Rectal smooth muscle tissue (tissue), 1 donor: ENCODE data around the gene FER.
"Not testable (repeated sequence)": the region's sequence is repeated elsewhere in the genome, so short reads cannot be mapped to it uniquely, and the experiment has no call there.

Experiments
- H3K27ac ChIP-seq: one replicate; pipeline ENCODE4 v1.7.0; 2013; ENCODE audit warnings: low read depth, low read length, inconsistent platforms
- H3K27me3 ChIP-seq: one replicate; pipeline ENCODE4 v1.7.0; 2013; ENCODE audit warnings: low read length; ENCODE audit not compliant: control insufficient read depth, insufficient read depth
- H3K36me3 ChIP-seq: one replicate; pipeline ENCODE4 v1.7.0; 2013; ENCODE audit warnings: low read length; ENCODE audit not compliant: control insufficient read depth, insufficient read depth
- H3K4me1 ChIP-seq: one replicate; pipeline ENCODE4 v1.7.0; 2013; ENCODE audit warnings: low read length; ENCODE audit not compliant: control insufficient read depth, insufficient read depth
- H3K4me3 ChIP-seq: one replicate; pipeline ENCODE4 v1.7.0; 2013; ENCODE audit warnings: low read length
- H3K9ac ChIP-seq: one replicate; pipeline ENCODE4 v1.7.0; 2013; ENCODE audit warnings: low read length

The FER gene

DNA sequence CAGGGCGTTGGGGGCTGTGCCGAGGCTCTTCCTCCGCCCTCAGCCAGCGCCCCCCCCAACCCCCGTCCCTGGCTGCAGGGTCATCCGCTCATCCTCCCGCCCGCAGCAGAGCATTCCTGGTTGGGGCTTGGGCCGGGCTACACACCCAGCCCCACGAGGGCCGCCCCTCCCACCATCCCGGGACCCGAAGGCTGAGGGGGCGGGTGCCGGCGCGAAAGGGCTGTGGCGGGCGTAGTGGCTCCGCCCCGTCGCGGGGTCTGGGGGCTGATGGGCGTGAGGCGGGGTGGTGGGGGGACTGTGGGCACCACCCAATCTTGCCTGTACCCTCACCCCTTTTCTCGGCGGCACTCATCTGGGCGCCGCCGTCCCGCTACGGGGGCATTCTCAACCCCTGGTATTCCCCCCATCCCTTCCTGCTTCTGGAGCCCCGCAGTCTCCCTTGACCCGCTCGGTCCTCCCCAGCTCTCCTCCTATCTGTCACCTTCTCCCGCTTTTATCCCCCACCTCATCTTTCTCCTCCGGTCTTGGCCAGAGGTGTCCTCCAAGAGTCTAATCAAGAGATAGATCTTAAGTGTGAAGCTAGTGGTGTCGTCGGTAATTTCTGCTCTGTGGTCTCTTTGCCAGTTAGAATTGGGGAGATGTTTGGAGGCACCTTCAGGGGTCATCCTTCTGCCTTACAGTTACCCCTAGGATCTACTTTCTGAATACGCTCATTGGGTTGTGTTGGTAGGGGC, 1.6 kb downstream of the FER start:
- peak overlapping the region; percentile 83 for H3K4me3 ChIP-seq
- no peak overlapping the region for H3K9ac ChIP-seq
- no peaks in the 10 kb centered on the region for H3K36me3 ChIP-seq
- H3K27me3 ChIP-seq: no peaks in the 10 kb centered on the region
- H3K27ac ChIP-seq: peak overlapping the region; percentile 98
- H3K4me1 ChIP-seq: peaks cover 7% of the 10 kb centered on the region

DNA sequence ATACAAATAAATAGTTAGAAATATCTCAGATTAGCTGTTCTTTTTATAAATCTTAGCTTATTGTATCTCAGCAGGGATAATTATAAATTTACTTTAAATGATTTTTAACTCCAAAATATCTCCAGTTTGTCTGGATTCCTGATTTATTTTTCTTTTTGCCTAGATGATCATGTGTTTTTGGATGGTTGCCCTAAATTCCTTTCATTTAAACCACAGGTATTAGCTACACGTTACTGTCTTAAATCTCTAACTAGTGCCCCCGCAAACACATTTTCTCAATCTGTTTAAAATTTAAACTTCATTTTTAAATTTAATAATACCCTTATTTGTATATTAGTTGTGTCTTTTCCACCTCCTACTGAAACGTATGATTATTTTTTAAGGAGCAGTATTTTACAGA, 5.6 kb downstream of the FER start:
- no peak overlapping the region for H3K4me3 ChIP-seq
- no peak overlapping the region for H3K27ac ChIP-seq
- H3K9ac ChIP-seq: no peak overlapping the region
- H3K27me3 ChIP-seq: no peaks in the 10 kb centered on the region
- H3K4me1 ChIP-seq: no peaks in the 10 kb centered on the region
- no peaks in the 10 kb centered on the region for H3K36me3 ChIP-seq

DNA sequence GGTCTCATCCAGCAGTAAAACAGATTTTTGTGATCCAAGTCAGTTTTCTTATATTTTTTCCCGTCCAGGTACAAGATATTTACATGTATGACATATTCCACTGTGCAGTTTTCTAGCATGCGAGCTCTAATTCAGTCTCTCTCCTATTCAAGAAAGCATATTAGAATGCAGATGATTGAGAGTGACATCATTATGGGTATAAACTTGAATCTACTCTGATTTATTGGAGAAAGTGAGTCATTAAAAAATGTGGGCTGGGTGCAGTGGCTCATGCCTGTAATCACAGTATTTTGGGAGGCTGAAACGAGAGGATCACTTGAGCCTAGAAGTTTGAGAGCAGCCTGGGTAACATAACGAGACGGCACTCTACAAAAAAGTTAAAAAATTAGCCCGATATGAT, 6.2 kb downstream of the FER start:
- Histone ChIP-seq H3K4me3 (no peak overlapping the region), H3K27me3 (no peaks in the 10 kb centered on the region), H3K9ac (no peak overlapping the region), H3K27ac (no peak overlapping the region), H3K4me1 (no peaks in the 10 kb centered on the region), H3K36me3 (no peaks in the 10 kb centered on the region)

DNA sequence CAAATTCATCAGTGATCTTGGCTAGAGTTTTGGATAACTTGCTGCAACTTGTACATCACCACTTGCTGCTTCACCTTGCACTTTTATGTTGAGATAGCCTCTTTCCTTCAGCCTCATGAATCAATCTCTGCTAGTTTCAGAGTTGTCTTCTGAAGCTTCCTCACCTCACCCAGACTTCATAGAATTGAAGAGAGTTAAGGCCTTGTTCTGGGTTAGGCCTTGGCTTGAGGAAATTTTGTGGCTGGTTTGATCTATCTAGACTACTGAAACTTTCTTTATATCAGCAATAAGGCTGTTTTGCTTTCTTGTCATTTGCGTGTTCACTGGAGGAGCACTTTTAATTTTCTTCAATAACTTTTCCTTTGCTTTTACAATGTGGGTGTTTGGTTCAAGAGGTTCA, 12.8 kb downstream of the FER start:
- no peak overlapping the region for H3K27ac ChIP-seq
- H3K4me1 ChIP-seq: no peaks in the 10 kb centered on the region
- no peak overlapping the region for H3K9ac ChIP-seq

DNA sequence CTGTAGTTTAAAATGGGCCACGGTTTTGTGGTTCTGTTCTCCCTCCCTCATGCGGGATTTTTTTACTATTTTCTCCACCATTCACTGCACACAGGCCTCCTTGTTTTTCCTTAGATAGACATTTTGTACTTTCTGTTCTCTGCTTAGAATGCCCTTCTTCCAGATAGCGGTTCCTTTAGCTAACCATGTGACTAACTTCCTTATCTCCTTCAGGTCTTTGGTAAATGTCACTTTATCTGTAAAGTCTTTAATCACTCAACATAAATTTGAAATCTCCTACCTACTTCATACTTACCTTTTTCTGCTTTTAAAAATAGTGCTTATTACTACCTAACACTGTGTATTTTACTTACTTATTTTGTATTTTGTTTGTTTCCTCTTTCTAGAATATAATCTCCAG, 15.0 kb downstream of the FER start:
- H3K27ac ChIP-seq: no peak overlapping the region
- H3K27me3 ChIP-seq: no peaks in the 10 kb centered on the region
- H3K9ac ChIP-seq: no peak overlapping the region
- no peak overlapping the region for H3K4me3 ChIP-seq
- no peaks in the 10 kb centered on the region for H3K4me1 ChIP-seq
- H3K36me3 ChIP-seq: no peaks in the 10 kb centered on the region

More for the DNA sequence above, 12.8 kb downstream of the FER start:
- H3K27me3 ChIP-seq: no peaks in the 10 kb centered on the region
- H3K4me3 ChIP-seq: no peak overlapping the region
- H3K36me3 ChIP-seq: no peaks in the 10 kb centered on the region

DNA sequence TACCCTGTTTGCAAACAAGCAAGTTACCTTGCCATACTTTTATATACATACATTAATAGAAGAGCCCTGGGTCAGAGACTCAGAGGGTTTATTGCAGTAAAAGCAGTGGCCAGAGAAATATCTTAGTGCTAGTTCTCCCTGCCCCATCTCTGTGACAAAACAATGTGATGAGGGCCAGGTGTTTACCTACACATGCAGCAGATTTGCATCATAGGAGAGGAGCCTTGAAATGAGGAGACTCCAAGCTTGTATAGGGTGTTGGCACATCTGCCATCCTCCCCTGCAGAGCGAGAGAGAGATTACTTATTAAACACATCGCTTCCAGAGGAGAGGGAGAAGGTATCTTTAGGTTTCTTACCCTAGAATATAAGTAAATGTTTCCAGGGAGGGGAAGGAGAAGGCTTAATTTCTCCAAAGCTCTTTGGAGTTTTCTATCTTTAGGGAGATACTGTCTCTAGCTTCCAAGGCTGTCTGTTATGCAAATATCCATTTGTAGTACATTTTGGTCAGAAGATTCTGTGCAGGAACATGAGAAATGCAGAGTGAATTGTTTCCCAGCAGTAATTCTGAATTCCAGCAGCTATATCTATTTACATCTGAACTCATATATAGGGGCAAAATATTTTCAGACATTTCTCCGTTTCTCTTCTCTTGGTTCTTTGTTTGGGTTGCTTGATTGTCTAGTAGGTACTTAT, 15.7 kb downstream of the FER start:
- H3K4me3 ChIP-seq: no peak overlapping the region
- H3K27ac ChIP-seq: no peak overlapping the region
- H3K4me1 ChIP-seq: no peaks in the 10 kb centered on the region

DNA sequence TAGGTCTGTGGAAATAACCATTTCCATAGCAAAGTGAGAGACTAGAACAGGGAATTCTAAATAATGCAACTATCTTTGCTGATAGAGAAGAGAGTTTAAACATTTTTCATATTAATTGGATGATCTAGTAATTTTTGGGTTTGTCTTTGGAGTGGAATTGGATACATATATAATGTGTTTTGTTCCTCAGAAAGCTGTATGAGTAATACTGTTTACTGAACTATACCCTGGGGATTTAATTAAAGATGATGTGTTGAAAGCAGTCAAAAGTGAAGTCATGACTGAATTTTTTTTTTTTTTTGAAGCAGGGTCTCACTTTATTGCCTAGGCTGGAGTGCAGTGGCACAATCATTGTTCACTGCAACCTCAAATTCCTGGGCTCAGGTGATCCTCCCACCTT, 17.9 kb downstream of the FER start:
- no peak overlapping the region for H3K27ac ChIP-seq
- no peak overlapping the region for H3K9ac ChIP-seq
- no peaks in the 10 kb centered on the region for H3K36me3 ChIP-seq
- no peak overlapping the region for H3K4me3 ChIP-seq
- H3K27me3 ChIP-seq: no peaks in the 10 kb centered on the region
- H3K4me1 ChIP-seq: no peaks in the 10 kb centered on the region

More for the DNA sequence above, 15.7 kb downstream of the FER start:
- Histone ChIP-seq H3K9ac (no peak overlapping the region), H3K36me3 (no peaks in the 10 kb centered on the region), H3K27me3 (no peaks in the 10 kb centered on the region)

DNA sequence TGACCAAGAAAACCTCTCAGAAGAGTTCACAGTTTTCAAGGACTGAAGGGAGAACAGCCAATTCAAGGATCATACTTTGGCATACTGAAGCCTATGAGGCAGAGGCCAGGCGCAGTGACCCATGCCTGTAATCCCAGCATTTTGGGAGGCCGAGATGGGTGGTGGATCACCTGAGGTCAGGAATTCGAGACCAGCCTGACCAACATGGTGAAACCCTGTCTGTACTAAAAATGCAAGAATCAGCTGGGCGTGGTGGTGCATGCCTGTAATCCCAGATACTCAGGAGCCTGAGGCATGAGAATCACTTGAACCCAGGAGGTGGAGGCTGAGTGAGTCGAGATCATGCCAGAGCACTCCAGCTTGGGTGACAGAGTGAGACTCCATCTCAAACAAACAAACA, 19.2 kb downstream of the FER start:
- H3K4me1 ChIP-seq, H3K4me3 ChIP-seq: not testable (repeated sequence)

DNA sequence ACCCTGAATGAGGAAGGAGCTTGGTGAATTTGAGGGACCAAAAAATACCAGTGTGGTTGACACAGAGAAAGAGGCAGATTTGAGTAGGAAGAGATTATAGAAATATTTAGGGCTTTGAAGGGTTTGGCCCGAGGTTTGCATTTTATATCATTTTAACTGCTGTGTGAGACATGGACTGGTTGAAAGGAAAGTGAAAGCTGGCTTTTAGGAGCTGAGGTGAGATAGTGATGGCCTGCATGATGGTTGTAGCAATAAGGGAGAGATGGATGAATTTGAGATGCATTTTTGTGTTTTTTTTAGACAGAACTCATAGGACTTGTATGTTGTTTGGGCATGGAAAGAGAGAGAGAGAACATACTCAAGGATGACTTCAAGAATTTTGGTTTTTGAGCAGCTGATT, 21.7 kb downstream of the FER start:
- Histone ChIP-seq H3K4me1 (no peaks in the 10 kb centered on the region), H3K36me3 (no peaks in the 10 kb centered on the region), H3K9ac (no peak overlapping the region), H3K4me3 (no peak overlapping the region), H3K27me3 (no peaks in the 10 kb centered on the region), H3K27ac (no peak overlapping the region)

More for the DNA sequence above, 19.2 kb downstream of the FER start:
- H3K27ac ChIP-seq, H3K36me3 ChIP-seq, H3K27me3 ChIP-seq, H3K9ac ChIP-seq: not testable (repeated sequence)

DNA sequence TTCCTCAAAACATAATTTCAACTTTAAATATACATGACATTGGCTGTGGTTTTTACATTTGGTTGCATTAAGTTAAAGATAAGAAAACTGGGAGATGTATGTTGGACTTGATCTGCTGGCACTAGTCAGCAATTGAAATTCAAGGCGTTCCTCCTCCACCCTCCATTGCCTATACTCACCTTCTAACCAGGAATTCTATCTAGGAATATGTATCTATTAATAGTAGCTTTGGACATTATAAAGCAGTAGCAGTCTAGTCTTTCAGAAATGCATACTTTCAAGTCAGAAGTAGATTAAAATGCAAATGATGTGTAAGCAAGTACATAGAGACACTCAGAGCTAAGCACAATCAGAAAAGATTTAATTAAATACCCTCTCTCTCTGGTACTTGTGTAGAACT, 24.9 kb downstream of the FER start:
- H3K27ac ChIP-seq: no peak overlapping the region
- H3K4me3 ChIP-seq: no peak overlapping the region
- no peak overlapping the region for H3K9ac ChIP-seq
- no peaks in the 10 kb centered on the region for H3K27me3 ChIP-seq
- no peaks in the 10 kb centered on the region for H3K36me3 ChIP-seq
- H3K4me1 ChIP-seq: no peaks in the 10 kb centered on the region

DNA sequence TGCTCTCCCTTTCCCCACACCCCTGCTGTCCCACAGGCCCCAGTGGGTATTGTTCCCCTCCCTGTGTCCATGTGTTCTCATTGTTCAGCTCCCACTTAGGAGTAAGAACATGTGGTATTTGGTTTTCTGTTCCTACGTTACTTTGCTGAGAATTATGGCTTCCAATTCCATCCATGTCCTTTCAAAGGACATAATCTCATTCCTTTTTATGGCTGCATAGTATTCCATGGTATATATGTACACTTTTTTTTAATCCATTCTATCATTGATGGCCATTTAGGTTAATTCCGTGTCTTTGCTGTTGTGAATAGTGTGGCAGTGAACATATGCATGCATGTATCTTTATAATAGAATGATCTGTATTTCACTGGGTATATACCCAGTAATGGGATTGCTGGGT, 25.6 kb downstream of the FER start:
- Histone ChIP-seq H3K9ac (no peak overlapping the region), H3K4me3 (no peak overlapping the region), H3K4me1 (no peaks in the 10 kb centered on the region), H3K27me3 (no peaks in the 10 kb centered on the region), H3K27ac (no peak overlapping the region), H3K36me3 (no peaks in the 10 kb centered on the region)

DNA sequence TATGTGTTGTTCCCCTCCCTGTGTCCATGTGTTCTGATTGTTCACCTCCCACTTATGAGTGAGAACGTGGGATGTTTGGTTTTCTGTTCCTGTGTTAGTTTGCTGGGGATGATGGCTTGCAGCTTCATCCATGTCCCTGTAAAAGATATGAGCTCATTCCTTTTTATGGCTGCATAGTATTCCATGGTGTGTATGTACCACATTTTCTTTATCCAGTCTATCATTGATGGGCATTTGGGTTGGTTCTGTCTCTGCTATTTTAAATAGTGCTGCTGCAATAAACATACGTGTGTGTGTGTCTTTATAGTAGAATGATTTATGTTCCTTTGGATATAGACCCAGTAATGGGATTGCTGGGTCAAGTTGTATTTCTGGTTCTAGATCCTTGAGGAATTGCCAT, 26.4 kb downstream of the FER start:
- H3K36me3 ChIP-seq, H3K9ac ChIP-seq, H3K27ac ChIP-seq, H3K27me3 ChIP-seq, H3K4me3 ChIP-seq, H3K4me1 ChIP-seq: not testable (repeated sequence)

DNA sequence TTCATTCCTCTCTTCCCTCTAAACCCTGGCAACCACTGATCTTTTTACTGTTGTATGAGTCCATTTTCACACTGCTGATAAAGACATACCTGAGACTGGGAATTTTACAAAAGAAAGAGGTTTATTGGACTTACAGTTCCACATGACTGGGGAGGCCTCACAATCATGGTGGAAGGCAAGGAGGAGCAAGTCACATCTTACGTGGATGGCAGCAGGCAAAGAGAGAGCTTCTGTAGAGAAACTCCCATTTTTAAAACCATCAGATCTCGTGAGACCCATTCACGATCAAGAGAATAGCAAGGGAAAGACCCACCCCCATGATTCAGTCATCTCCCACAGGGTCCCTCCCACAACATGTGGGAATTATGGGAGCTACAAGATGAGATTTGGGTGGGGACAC, 29.9 kb downstream of the FER start:
- H3K4me1 ChIP-seq, H3K27ac ChIP-seq, H3K27me3 ChIP-seq, H3K4me3 ChIP-seq, H3K36me3 ChIP-seq, H3K9ac ChIP-seq: not testable (repeated sequence)
